Kidney (tissue), 14 donors: ENCODE data around the gene RUNX1. TPM values are rescaled to one million over a fixed set of nuclear protein-coding genes. Genes with fewer than 3 reads are reported as not detected.

Experiments
- DNase-seq, 5 donors: peaks; one replicate each; pipeline ENCODE4 v3.0.0-alpha.2; 2013 to 2020
- FAIRE-seq: peaks from 2 replicates; lab custom pipeline; 2012; peaks lifted over from hg19 to GRCh38; lab: Jason Lieb, UNC
- H3K27ac ChIP-seq, 2 donors: one replicate each; pipeline ENCODE4 v1.7.0; 2013; ENCODE audit warnings: low read depth in 2 of 2, low read length in 2 of 2, inconsistent platforms in 1 of 2
- H3K27me3 ChIP-seq: one replicate; pipeline ENCODE4 v1.7.1; 2013; ENCODE audit warnings: low read length, inconsistent platforms; ENCODE audit not compliant: control insufficient read depth, insufficient read depth
- H3K36me3 ChIP-seq, 3 donors: one replicate each; pipeline versions ENCODE4 v1.7.0 to v1.7.1; 2013; ENCODE audit warnings: low read length in 3 of 3, control low read depth in 1 of 3, inconsistent platforms in 1 of 3; ENCODE audit not compliant: insufficient read depth in 3 of 3, control insufficient read depth in 2 of 3
- H3K4me1 ChIP-seq, 3 donors: one replicate each; pipeline versions ENCODE4 v1.7.0 to v1.7.1; 2013; ENCODE audit warnings: low read length in 3 of 3, inconsistent platforms in 1 of 3, low read depth in 1 of 3; ENCODE audit not compliant: control insufficient read depth in 2 of 3, insufficient read depth in 2 of 3
- H3K4me3 ChIP-seq, 3 donors: one replicate each; pipeline versions ENCODE4 v1.7.0 to v1.8.1; 2013; ENCODE audit warnings: low read length in 3 of 3, control low read depth in 1 of 3, inconsistent platforms in 1 of 3
- H3K9ac ChIP-seq, 3 donors: one replicate each; pipeline versions ENCODE4 v1.7.0 to v1.7.1; 2013; ENCODE audit warnings: low read length in 3 of 3, control low read depth in 1 of 3, inconsistent platforms in 1 of 3
- H3K9me3 ChIP-seq, 3 donors: one replicate each; pipeline versions ENCODE4 v1.7.0 to v1.7.1; 2013; ENCODE audit warnings: low read length in 3 of 3, control low read depth in 1 of 3, inconsistent platforms in 1 of 3; ENCODE audit not compliant: control insufficient read depth in 2 of 3, insufficient read depth in 1 of 3
- intact Hi-C: fragments of 100-400 bp; cut with DNase I; formaldehyde crosslinking; loops from one replicate; pipeline ENCODE4 v1.11.1; 2022
- polyA plus RNA-seq: library from polyadenylated mRNA; stranded (reverse); fragments of 350-450 nt; fragmentation: Illumina TruSeq; extraction: RNeasy Lipid Tissue Mini Kit (QIAGEN cat#74804); gene quantifications from one replicate; pipeline ENCODE4 v1.2.3, GENCODE V29; 2014; ENCODE audit warnings: low read depth, low replicate concordance; ENCODE audit not compliant: insufficient read depth
- total RNA-seq: library from RNA; stranded (reverse); fragmentation: NEBNext Ultra II Directional; extraction: Animal tissue kit (Norgen Biotek cat#: 25700); gene quantifications from one replicate; pipeline ENCODE4 v1.2.1, GENCODE V29; 2021
- TF ChIP-seq, protein P1 (sequence below): IDR thresholded peaks from 3 replicates; pipeline ENCODE4 v1.5.1; 2012; ENCODE audit warnings: mild to moderate bottlenecking, moderate library complexity, borderline replicate concordance; ENCODE audit not compliant: insufficient read depth; ENCODE audit errors: extremely low read depth
- donor health status: control.
- donor health status: control.
- donor health status: control.
- donor health status: control.
- donor health status: control.
- donor health status: DM: yes; HTN: yes; CAD: no.
- donor health status: Normal renal cell carcinoma (clear cell type).

The RUNX1 gene
- total and polyA plus RNA-seq, 2 donors from 2014 or later = 1.3 to 58.0 TPM

DNA sequence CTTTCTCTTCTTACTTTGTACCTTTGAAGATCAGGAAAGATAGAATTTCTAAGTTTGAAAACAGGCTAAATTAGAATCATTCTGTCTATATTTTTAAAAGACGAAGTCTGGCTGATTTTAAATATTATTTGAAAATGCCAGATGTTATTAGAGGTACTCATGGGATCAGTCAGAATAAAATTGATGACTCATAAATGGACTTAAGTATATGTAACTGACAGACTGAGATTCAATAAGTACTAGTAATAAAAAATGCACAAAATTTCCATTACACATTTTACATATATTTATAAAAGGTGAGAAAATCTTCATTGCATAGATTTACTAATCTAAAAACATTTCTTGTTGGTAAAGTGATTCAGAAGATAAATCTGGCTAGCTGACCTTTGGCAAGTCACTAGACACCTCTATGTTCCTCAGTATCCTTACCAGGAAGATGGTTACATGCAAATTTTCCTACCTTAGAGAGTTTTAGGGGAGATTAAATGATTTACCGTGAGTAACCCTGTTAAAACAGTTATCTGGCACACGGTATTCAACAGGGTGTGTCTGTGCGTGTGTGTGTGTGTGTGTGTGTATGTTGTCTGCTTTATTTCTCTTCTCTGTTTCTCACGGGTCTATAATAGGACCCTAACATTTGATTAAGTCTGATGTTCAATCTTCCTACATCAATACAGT, 189.0 kb downstream of the RUNX1 start:
- H3K27me3 ChIP-seq = no peaks in the 10 kb centered on the region
- H3K9me3 ChIP-seq = no peaks in the 10 kb centered on the region
- no peak overlapping the region for H3K27ac ChIP-seq
- DNase-seq (no peak), FAIRE-seq (no peak)
- H3K4me1 ChIP-seq = peaks cover 0 to 5% (median 2%) of the 10 kb centered on the region in 3 donors
- intact Hi-C loops = no loop called here
- no peaks in the 10 kb centered on the region for H3K36me3 ChIP-seq
- H3K4me3 ChIP-seq = no peak overlapping the region
- H3K9ac ChIP-seq = no peak overlapping the region
- TF ChIP-seq, protein P1, sequence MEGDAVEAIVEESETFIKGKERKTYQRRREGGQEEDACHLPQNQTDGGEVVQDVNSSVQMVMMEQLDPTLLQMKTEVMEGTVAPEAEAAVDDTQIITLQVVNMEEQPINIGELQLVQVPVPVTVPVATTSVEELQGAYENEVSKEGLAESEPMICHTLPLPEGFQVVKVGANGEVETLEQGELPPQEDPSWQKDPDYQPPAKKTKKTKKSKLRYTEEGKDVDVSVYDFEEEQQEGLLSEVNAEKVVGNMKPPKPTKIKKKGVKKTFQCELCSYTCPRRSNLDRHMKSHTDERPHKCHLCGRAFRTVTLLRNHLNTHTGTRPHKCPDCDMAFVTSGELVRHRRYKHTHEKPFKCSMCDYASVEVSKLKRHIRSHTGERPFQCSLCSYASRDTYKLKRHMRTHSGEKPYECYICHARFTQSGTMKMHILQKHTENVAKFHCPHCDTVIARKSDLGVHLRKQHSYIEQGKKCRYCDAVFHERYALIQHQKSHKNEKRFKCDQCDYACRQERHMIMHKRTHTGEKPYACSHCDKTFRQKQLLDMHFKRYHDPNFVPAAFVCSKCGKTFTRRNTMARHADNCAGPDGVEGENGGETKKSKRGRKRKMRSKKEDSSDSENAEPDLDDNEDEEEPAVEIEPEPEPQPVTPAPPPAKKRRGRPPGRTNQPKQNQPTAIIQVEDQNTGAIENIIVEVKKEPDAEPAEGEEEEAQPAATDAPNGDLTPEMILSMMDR = no peak

DNA sequence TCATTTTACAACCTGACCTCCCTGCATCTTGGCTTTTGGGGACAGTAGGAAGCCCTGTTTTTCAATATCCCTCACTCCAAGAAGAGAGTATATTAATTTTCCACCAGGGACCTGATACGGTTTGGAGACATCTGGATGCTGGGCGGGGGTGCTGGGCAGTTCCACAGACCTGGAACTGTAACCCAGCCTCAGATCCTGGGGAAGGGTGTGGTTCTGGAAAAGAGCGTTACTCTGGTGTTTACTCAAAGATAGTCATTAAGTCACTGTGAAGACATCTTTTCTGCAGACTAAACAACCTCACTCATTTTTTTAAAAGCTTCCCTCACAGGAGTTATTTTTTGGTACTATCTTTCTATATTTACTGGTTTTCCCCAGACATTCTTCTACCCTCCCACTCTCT, 190.5 kb downstream of the RUNX1 start:
- no peak for FAIRE-seq
- Histone ChIP-seq H3K4me1 (no peaks in the 10 kb centered on the region), H3K27me3 (no peaks in the 10 kb centered on the region), H3K9me3 (no peaks in the 10 kb centered on the region), H3K9ac (no peak overlapping the region), H3K27ac (no peak overlapping the region), H3K4me3 (no peak overlapping the region), H3K36me3 (no peaks in the 10 kb centered on the region)
- DNase-seq = no peak
- intact Hi-C loops = no loop called here
- TF ChIP-seq, protein P1 = no peak

DNA sequence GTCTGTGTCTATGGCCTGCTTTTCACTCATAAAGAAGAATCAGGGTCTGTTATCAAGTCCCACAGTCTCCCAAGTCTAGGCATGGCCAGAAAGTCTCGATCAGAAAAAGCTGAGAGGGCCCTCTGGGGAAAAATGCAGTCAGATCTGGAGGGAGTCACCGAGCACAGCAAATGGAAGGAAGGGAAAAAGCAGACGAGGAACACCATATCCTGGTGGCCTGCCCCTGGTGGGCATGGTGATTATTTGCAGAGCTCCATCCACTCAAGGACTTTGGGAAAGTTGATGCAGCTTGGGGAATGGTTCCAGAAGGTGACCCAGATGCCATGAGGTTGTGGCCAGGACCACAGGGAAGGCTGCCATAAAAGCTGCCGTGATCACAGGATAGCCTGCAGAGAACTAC, 191.2 kb downstream of the RUNX1 start:
- intact Hi-C loops = no loop called here
- no peaks in the 10 kb centered on the region for H3K9me3 ChIP-seq
- no peak overlapping the region for H3K27ac ChIP-seq
- H3K4me3 ChIP-seq = no peak overlapping the region
- H3K27me3 ChIP-seq = no peaks in the 10 kb centered on the region
- DNase-seq (no peak), FAIRE-seq (no peak)
- no peaks in the 10 kb centered on the region for H3K36me3 ChIP-seq
- no peak overlapping the region for H3K9ac ChIP-seq
- TF ChIP-seq, protein P1 = no peak
- H3K4me1 ChIP-seq = no peaks in the 10 kb centered on the region

DNA sequence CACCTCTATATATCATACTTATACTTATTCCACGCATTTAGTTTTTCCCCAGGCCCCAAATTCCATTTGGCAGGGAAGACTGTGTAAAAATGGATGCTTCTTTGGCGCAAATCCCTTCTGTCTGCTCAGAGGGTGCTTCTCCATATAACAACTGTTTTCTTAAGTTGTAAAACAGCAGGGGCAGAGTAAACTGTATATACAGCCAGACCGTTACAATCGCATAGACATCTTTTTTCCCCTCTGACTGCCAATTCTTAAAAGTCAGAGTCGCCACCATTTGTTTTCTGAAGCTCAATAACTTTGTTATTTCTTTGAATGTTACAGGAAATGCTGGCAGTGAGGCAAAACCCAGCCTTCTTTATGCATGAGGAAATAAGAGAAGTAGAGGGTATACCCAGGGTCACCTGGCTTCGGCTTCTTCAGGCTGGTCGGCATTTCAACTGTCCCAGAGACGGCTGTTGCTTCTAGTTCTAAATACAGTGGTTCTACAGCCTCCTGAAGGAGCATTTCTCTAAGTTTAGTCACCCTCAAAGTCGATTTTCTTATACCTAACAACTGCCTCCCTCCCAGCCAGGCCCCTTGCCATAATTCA, 191.9 kb downstream of the RUNX1 start:
- no peaks in the 10 kb centered on the region for H3K4me1 ChIP-seq
- intact Hi-C loops = no loop called here
- no peaks in the 10 kb centered on the region for H3K36me3 ChIP-seq
- no peak overlapping the region for H3K27ac ChIP-seq
- H3K9ac ChIP-seq = no peak overlapping the region
- no peaks in the 10 kb centered on the region for H3K27me3 ChIP-seq
- DNase-seq (no peak), FAIRE-seq (no peak)
- H3K9me3 ChIP-seq = no peaks in the 10 kb centered on the region
- no peak overlapping the region for H3K4me3 ChIP-seq
- TF ChIP-seq, protein P1 = no peak
